Activated CD4-positive, alpha-beta T cell treated with anti-CD3 and anti-CD28 coated beads, Interleukin-2, amount 10 ng/mL, durations not matched to agents 24 days and 14 days (primary cell): ENCODE results near the gene RNF13. TPM values are rescaled to one million over a fixed set of nuclear protein-coding genes. Genes with fewer than 3 reads are reported as not detected.
"Not testable (repeated sequence)": the region's sequence is repeated elsewhere in the genome, so short reads cannot be mapped to it uniquely, and the experiment has no call there.

Experiments used
- DNase-seq: peaks from one replicate; pipeline ENCODE4 v3.0.0; 2022
- H3K27ac Mint-ChIP-seq: one replicate; pipeline ENCODE4 v1.8.0; 2022; ENCODE audit warnings: mild to moderate bottlenecking, mixed read lengths
- H3K27me3 Mint-ChIP-seq: one replicate; pipeline ENCODE4 v1.8.0; 2022; ENCODE audit warnings: mixed read lengths
- H3K36me3 Mint-ChIP-seq: one replicate; pipeline ENCODE4 v1.8.0; 2022; ENCODE audit warnings: low read depth, mild to moderate bottlenecking, mixed read lengths
- H3K4me1 Mint-ChIP-seq: one replicate; pipeline ENCODE4 v1.8.0; 2021; ENCODE audit warnings: mixed read lengths
- H3K4me3 Mint-ChIP-seq: one replicate; pipeline ENCODE4 v1.8.0; 2022; ENCODE audit warnings: mild to moderate bottlenecking, moderate library complexity, mixed read lengths
- H3K9me3 Mint-ChIP-seq: one replicate; pipeline ENCODE4 v1.8.0; 2021; ENCODE audit warnings: mixed read lengths
- intact Hi-C: fragments of 100-400 bp; cut with micrococcal nuclease; formaldehyde crosslinking; loops from one replicate; pipeline ENCODE4 v1.15.1; 2023
- total RNA-seq: library from RNA; stranded (reverse); gene quantifications from 2 replicates; pipeline ENCODE4 v1.2.3, GENCODE V29; 2022

Gene RNF13
- total RNA-seq, 1 donor from 2014 or later, result 36.7 TPM

- DNase-seq, result no peak
- Mint-ChIP-seq H3K4me1 (no peaks in the 10 kb centered on the region), H3K9me3 (no peaks in the 10 kb centered on the region), H3K27ac (no peak overlapping the region), H3K4me3 (no peak overlapping the region), H3K36me3 (peaks cover 13% of the 10 kb centered on the region), H3K27me3 (no peaks in the 10 kb centered on the region)
- intact Hi-C loops, result no loop called here
Observed at GRCh38 chr3:149900322-149900721, 87.3 kb downstream of the RNF13 start.

DNA sequence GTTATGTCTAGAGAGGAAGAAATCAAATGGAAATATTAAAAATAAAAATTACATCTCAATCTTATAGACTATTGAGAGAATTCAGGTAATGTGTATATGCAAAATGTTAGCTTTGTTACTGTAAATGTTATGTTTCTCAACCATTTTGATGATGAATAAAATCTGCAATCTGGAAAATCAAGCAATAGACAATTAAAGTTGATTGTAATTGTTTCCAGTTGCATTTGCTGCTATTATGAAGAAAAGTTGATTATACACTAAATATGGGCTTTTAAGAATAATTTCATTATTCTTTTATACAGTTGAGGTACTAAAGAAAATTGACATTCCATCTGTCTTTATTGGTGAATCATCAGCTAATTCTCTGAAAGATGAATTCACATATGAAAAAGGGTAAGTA, 88.8 kb downstream of the RNF13 start:
- Mint-ChIP-seq H3K4me3 (no peak overlapping the region), H3K27ac (no peak overlapping the region), H3K9me3 (no peaks in the 10 kb centered on the region), H3K4me1 (no peaks in the 10 kb centered on the region), H3K27me3 (no peaks in the 10 kb centered on the region), H3K36me3 (peaks cover 9% of the 10 kb centered on the region)
- no peak for DNase-seq
- intact Hi-C loops, result no loop called here

GRCh38 chr3:149902498-149903139, 89.6 kb downstream of the RNF13 start:
- Mint-ChIP-seq H3K4me1 (no peaks in the 10 kb centered on the region), H3K27ac (no peak overlapping the region), H3K36me3 (peaks cover 5% of the 10 kb centered on the region), H3K4me3 (no peak overlapping the region), H3K9me3 (no peaks in the 10 kb centered on the region), H3K27me3 (no peaks in the 10 kb centered on the region)
- no peak for DNase-seq
- intact Hi-C loops, result no loop called here

DNA sequence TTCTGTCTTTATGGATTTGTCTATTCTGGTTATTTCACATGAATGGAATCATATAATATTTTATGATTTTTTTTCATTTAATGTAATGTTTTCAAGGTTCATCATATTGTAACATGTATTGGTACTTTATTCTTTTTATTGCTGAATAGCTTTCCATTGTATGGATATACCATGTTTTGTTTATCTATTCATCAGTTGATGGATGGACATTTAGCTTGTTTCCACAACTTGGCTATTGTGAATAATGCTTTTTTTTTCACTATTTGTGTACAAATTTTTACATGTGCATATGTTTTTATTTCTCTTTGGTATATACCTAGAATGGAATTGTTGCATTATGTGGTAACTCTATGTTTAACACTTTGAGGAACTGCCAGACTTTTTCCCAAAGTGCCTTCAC, 93.0 kb downstream of the RNF13 start:
- Mint-ChIP-seq H3K27me3 (no peaks in the 10 kb centered on the region), H3K36me3 (peaks cover 3% of the 10 kb centered on the region), H3K9me3 (no peaks in the 10 kb centered on the region), H3K27ac (no peak overlapping the region), H3K4me3 (no peak overlapping the region), H3K4me1 (no peaks in the 10 kb centered on the region)
- intact Hi-C loops, result no loop called here
- no peak for DNase-seq

GRCh38 chr3:149908424-149908957, 95.5 kb downstream of the RNF13 start:
- H3K27ac Mint-ChIP-seq, result no peak overlapping the region
- no peak for DNase-seq
- H3K36me3 Mint-ChIP-seq, result peaks cover 6% of the 10 kb centered on the region
- H3K4me3 Mint-ChIP-seq, result no peak overlapping the region
- H3K9me3 Mint-ChIP-seq, result no peaks in the 10 kb centered on the region
- intact Hi-C loops, result no loop called here
- no peaks in the 10 kb centered on the region for H3K4me1 Mint-ChIP-seq
- no peaks in the 10 kb centered on the region for H3K27me3 Mint-ChIP-seq

GRCh38 chr3:149909923-149910322, 96.9 kb downstream of the RNF13 start:
- Mint-ChIP-seq H3K4me3 (no peak overlapping the region), H3K27me3 (no peaks in the 10 kb centered on the region), H3K4me1 (no peaks in the 10 kb centered on the region), H3K36me3 (peaks cover 13% of the 10 kb centered on the region), H3K27ac (no peak overlapping the region), H3K9me3 (no peaks in the 10 kb centered on the region)
- DNase-seq, result no peak
- intact Hi-C loops, result no loop called here

GRCh38 chr3:149917124-149917667, 104.2 kb downstream of the RNF13 start:
- H3K9me3 Mint-ChIP-seq, result no peaks in the 10 kb centered on the region
- peaks cover 23% of the 10 kb centered on the region for H3K36me3 Mint-ChIP-seq
- DNase-seq, result no peak
- intact Hi-C loops, result no loop called here
- no peak overlapping the region for H3K4me3 Mint-ChIP-seq
- H3K27ac Mint-ChIP-seq, result no peak overlapping the region
- H3K4me1 Mint-ChIP-seq, result no peaks in the 10 kb centered on the region
- no peaks in the 10 kb centered on the region for H3K27me3 Mint-ChIP-seq

DNA sequence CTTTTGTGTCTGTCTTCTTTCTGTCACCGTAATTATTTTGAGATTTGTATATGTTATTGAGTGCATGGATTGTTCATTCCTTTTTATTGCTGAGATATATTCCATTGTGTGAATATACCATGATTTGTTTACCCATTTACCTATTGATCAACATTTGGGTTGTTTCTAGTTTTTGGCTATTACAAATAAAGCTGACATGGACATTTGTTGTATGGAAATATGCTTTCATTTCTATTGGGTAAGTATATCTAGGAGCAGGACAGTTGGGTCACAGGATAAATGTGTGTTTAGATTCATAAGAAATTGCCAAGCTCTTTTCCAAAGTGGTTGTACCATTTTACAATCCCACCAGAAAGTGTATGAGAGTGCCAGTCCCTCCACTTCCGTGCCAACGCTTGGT, 106.5 kb downstream of the RNF13 start:
- Mint-ChIP-seq H3K4me1 (no peaks in the 10 kb centered on the region), H3K9me3 (no peaks in the 10 kb centered on the region), H3K36me3 (peaks cover 18% of the 10 kb centered on the region), H3K27me3 (no peaks in the 10 kb centered on the region), H3K4me3 (no peak overlapping the region), H3K27ac (no peak overlapping the region)
- intact Hi-C loops, result no loop called here
- no peak for DNase-seq

GRCh38 chr3:149920119-149920518, 107.1 kb downstream of the RNF13 start:
- H3K4me3 Mint-ChIP-seq, result no peak overlapping the region
- H3K27ac Mint-ChIP-seq, result no peak overlapping the region
- no peaks in the 10 kb centered on the region for H3K4me1 Mint-ChIP-seq
- peaks cover 17% of the 10 kb centered on the region for H3K36me3 Mint-ChIP-seq
- no peaks in the 10 kb centered on the region for H3K9me3 Mint-ChIP-seq
- no peak for DNase-seq
- no peaks in the 10 kb centered on the region for H3K27me3 Mint-ChIP-seq
- intact Hi-C loops, result no loop called here

DNA sequence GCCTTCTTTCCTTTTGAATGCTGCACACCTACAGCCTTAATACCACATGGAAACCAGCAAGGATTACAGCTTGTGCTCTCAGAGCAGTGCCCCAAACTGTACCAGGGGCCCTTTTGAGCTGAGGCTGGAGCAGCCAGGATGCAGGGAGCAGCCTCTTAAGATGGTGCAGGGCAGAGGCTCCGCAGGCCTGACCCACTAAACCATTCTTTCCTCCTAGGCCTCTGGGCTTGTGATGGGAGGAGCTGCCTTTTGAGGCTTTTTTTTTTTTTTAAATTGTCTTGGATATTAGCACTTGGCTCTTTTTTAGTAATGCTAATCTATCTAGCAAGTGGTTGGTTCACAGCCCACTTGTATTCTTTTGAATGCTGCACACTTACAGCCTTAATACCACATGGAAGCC, 120.0 kb downstream of the RNF13 start:
- H3K4me1 Mint-ChIP-seq, result peaks cover 15% of the 10 kb centered on the region
- H3K9me3 Mint-ChIP-seq, result peaks cover 12% of the 10 kb centered on the region
- no peak overlapping the region for H3K4me3 Mint-ChIP-seq
- DNase-seq, result peak; percentile 42
- H3K27me3 Mint-ChIP-seq, result no peaks in the 10 kb centered on the region
- H3K27ac Mint-ChIP-seq, result no peak overlapping the region
- peaks cover 24% of the 10 kb centered on the region for H3K36me3 Mint-ChIP-seq
- intact Hi-C loops, result no loop called here

GRCh38 chr3:149933858-149934257, 120.8 kb downstream of the RNF13 start:
- Mint-ChIP-seq H3K27me3 (no peaks in the 10 kb centered on the region), H3K9me3 (peaks cover 12% of the 10 kb centered on the region), H3K4me3 (no peak overlapping the region), H3K36me3 (peaks cover 21% of the 10 kb centered on the region), H3K4me1 (peaks cover 15% of the 10 kb centered on the region), H3K27ac (no peak overlapping the region)
- intact Hi-C loops, result no loop called here
- DNase-seq, result no peak

GRCh38 chr3:149934524-149934923, 121.5 kb downstream of the RNF13 start:
- no peaks in the 10 kb centered on the region for H3K27me3 Mint-ChIP-seq
- H3K9me3 Mint-ChIP-seq, result peaks cover 12% of the 10 kb centered on the region
- no peak overlapping the region for H3K27ac Mint-ChIP-seq
- intact Hi-C loops, result no loop called here
- no peak overlapping the region for H3K4me3 Mint-ChIP-seq
- H3K4me1 Mint-ChIP-seq, result peaks cover 18% of the 10 kb centered on the region
- DNase-seq, result no peak
- peaks cover 20% of the 10 kb centered on the region for H3K36me3 Mint-ChIP-seq

- Mint-ChIP-seq H3K4me1 (peaks cover 18% of the 10 kb centered on the region), H3K27me3 (no peaks in the 10 kb centered on the region), H3K9me3 (peaks cover 6% of the 10 kb centered on the region), H3K4me3 (no peak overlapping the region), H3K36me3 (peaks cover 13% of the 10 kb centered on the region), H3K27ac (no peak overlapping the region)
- DNase-seq, result peak; percentile 77
- intact Hi-C loops, result loop anchor here (1.0 to 5.0 kb wide), 2 partner anchors 35 to 284 kb away; partner anchors contain the start of gene PFN2
Observed at GRCh38 chr3:149936812-149937230, 123.8 kb downstream of the RNF13 start.

DNA sequence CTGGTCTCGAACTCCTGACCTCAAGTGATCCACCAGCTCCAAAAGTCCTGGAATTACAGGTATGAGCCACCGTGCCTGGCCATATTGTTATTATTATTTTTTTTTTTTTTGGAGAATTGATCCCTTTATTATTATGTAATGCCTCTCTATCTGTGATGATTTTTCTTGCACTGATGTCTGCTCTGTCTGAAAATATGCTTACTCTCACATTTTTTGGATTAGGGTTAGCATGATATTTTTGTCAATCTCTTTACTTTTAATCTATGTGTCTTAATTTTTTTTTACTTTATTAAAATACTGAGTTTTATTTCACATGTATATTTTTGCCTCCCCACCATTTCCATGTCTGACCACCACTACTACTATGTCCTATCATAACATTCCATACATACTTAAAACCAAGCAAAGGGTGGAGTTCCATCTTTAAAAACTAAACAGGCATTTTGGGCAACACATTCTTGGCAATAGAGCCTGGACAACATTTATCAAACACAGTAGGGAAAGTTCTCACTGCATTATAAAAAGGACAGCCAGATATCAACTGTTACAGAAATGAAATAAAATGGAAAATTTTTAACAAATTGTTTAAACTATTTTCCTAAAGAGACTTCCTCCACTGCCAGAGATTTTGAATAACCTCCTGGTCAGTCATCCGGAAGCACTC, 125.5 kb downstream of the RNF13 start:
- intact Hi-C loops, result loop anchor here (5.0 kb wide), 1 partner anchor 34 kb away; the partner anchor contains the start of gene PFN2
- not testable (repeated sequence) for H3K4me3 Mint-ChIP-seq, DNase-seq, H3K27ac Mint-ChIP-seq, H3K9me3 Mint-ChIP-seq, H3K27me3 Mint-ChIP-seq
- peaks cover 18% of the 10 kb centered on the region for H3K4me1 Mint-ChIP-seq
- peaks cover 17% of the 10 kb centered on the region for H3K36me3 Mint-ChIP-seq
